Neural cell (in vitro differentiated cells): Measurements from ENCODE around the gene CCDC60.

ENCODE experiments used
- EZH2 ChIP-seq: fragments of 200-600, 300-800 bp; shearing (Covaris generic), sonication (generic); IDR thresholded peaks from 2 replicates; pipeline ENCODE4 v1.6.1; 2014; ENCODE audit warnings: antibody characterized with exemption, low read length, borderline replicate concordance, mild to moderate bottlenecking; ENCODE audit not compliant: insufficient read depth, poor library complexity, severe bottlenecking
- MXI1 ChIP-seq: fragments of 450-650 bp; conservative IDR thresholded peaks from 2 replicates; pipeline ENCODE4 v1.6.1; 2014; ENCODE audit warnings: antibody characterized with exemption, mild to moderate bottlenecking; ENCODE audit not compliant: poor library complexity, severe bottlenecking
- RAD21 ChIP-seq: fragments of 450-650 bp; conservative IDR thresholded peaks from 2 replicates; pipeline ENCODE4 v1.6.1; 2014; ENCODE audit warnings: antibody characterized with exemption, mild to moderate bottlenecking, moderate library complexity
- TF ChIP-seq, protein P1 (sequence below): fragments of 450-650 bp; IDR thresholded peaks from 2 replicates; pipeline ENCODE4 v1.5.1; 2014; ENCODE audit warnings: antibody characterized with exemption, mild to moderate bottlenecking, moderate library complexity; ENCODE audit not compliant: poor library complexity, severe bottlenecking

DNA sequence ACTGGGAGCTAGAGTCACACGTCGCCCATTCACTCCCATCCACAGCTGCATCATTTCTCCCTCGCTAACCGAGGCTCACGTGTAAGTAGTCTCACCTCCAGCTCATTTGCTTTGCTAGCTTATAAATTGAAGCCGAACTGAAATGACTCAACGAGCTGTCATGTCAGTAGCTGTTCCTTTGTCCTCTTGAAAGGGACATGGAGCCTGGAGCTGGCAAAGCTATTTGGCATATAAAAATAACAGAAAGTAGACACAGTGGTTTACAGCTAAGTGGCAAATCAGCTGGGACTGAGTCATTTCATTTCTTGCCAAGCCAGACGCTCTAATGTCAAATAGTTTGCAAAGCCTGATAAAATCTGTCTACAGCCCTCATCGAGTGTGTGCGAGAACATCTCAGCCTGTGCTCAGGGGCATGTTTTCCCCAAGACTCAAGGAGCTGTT is 144.6 kb downstream of the CCDC60 start:
- TF ChIP-seq RAD21 (no peak), EZH2 (no peak), MXI1 (no peak)
- TF ChIP-seq, protein P1, sequence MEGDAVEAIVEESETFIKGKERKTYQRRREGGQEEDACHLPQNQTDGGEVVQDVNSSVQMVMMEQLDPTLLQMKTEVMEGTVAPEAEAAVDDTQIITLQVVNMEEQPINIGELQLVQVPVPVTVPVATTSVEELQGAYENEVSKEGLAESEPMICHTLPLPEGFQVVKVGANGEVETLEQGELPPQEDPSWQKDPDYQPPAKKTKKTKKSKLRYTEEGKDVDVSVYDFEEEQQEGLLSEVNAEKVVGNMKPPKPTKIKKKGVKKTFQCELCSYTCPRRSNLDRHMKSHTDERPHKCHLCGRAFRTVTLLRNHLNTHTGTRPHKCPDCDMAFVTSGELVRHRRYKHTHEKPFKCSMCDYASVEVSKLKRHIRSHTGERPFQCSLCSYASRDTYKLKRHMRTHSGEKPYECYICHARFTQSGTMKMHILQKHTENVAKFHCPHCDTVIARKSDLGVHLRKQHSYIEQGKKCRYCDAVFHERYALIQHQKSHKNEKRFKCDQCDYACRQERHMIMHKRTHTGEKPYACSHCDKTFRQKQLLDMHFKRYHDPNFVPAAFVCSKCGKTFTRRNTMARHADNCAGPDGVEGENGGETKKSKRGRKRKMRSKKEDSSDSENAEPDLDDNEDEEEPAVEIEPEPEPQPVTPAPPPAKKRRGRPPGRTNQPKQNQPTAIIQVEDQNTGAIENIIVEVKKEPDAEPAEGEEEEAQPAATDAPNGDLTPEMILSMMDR: no peak
